Parathyroid adenoma (tissue), 2 donors: Measurements from ENCODE around the gene GRK7.

Source experiments
- H2AFZ ChIP-seq: fragments of 300-600 bp; sonication (generic); one replicate; pipeline ENCODE4 v1.7.0; 2017; ENCODE audit warnings: antibody characterized with exemption, mild to moderate bottlenecking
- H3K27ac ChIP-seq: fragments of 300-600 bp; sonication (generic); one replicate; pipeline ENCODE4 v1.7.0; 2017
- H3K27me3 ChIP-seq: fragments of 300-600 bp; sonication (generic); one replicate; pipeline ENCODE4 v1.7.0; 2017; ENCODE audit warnings: low read length; ENCODE audit not compliant: control insufficient read depth, insufficient read depth
- H3K36me3 ChIP-seq: fragments of 300-600 bp; sonication (generic); one replicate; pipeline ENCODE4 v1.7.0; 2017; ENCODE audit warnings: low read length; ENCODE audit not compliant: control insufficient read depth, insufficient read depth
- H3K4me1 ChIP-seq: fragments of 300-600 bp; sonication (generic); one replicate; pipeline ENCODE4 v1.7.0; 2017; ENCODE audit warnings: control low read depth
- H3K4me2 ChIP-seq: fragments of 300-600 bp; sonication (generic); one replicate; pipeline ENCODE4 v1.7.0; 2017; ENCODE audit warnings: low read length
- H3K4me3 ChIP-seq: fragments of 300-600 bp; sonication (generic); one replicate; pipeline ENCODE4 v1.7.0; 2017; ENCODE audit warnings: low read depth, low read length
- H3K79me2 ChIP-seq: fragments of 300-600 bp; sonication (generic); one replicate; pipeline ENCODE4 v1.7.0; 2017; ENCODE audit warnings: control low read depth
- H3K9ac ChIP-seq: fragments of 300-600 bp; sonication (generic); one replicate; pipeline ENCODE4 v1.7.0; 2017; ENCODE audit warnings: mild to moderate bottlenecking
- H3K9me3 ChIP-seq: fragments of 300-600 bp; sonication (generic); one replicate; pipeline ENCODE4 v1.7.0; 2017; ENCODE audit warnings: low read length; ENCODE audit not compliant: control insufficient read depth
- CTCF ChIP-seq: fragments of 300-600 bp; sonication (generic); IDR thresholded peaks from one replicate; pipeline ENCODE4 v1.7.0; 2017; ENCODE audit warnings: antibody characterized with exemption, mild to moderate bottlenecking
- donor health status: primary hyperparathyroidism.

GRK7 gene

DNA sequence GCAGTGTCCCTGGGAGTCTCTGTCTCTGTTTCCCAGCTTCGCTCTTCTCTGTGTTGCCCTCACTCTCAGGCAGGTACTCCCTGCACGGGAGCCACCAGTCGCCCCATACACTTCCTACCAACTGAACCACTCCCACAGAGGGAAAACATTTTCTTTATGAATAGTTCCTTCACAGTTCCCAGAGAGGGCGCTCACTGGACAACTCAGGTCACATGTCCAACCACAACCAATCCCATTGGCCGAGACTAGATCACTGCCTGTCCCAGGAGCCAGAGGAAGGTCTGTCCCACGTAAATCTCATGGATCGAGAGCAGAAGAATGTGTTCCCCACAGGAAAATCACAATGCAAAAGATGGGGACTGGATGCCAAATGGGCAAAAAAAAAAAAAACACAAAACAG lies 26.1 kb downstream of the GRK7 start:
- Histone ChIP-seq H3K9ac (no peak overlapping the region), H3K4me2 (no peak overlapping the region), H3K9me3 (no peaks in the 10 kb centered on the region), H2AFZ (no peak overlapping the region), H3K36me3 (no peaks in the 10 kb centered on the region), H3K27ac (no peak overlapping the region), H3K27me3 (no peaks in the 10 kb centered on the region), H3K79me2 (no peaks in the 10 kb centered on the region), H3K4me1 (no peaks in the 10 kb centered on the region), H3K4me3 (no peak overlapping the region)
- no peak for TF ChIP-seq CTCF

- no peak overlapping the region for H3K4me3 ChIP-seq
- no peaks in the 10 kb centered on the region for H3K9me3 ChIP-seq
- no peak for TF ChIP-seq CTCF
- H3K9ac ChIP-seq = no peak overlapping the region
- no peaks in the 10 kb centered on the region for H3K79me2 ChIP-seq
- H3K27ac ChIP-seq = no peak overlapping the region
- no peaks in the 10 kb centered on the region for H3K4me1 ChIP-seq
- H3K27me3 ChIP-seq = no peaks in the 10 kb centered on the region
- no peak overlapping the region for H2AFZ ChIP-seq
- no peaks in the 10 kb centered on the region for H3K36me3 ChIP-seq
- H3K4me2 ChIP-seq = no peak overlapping the region
These were observed 27.0 kb downstream of the GRK7 start for GRCh38 chr3:141790171-141790570.

- H3K79me2 ChIP-seq = no peaks in the 10 kb centered on the region
- no peak overlapping the region for H3K4me2 ChIP-seq
- H3K9ac ChIP-seq = no peak overlapping the region
- H3K36me3 ChIP-seq = no peaks in the 10 kb centered on the region
- no peak for TF ChIP-seq CTCF
- no peak overlapping the region for H3K4me3 ChIP-seq
- no peak overlapping the region for H2AFZ ChIP-seq
- H3K27ac ChIP-seq = no peak overlapping the region
- H3K4me1 ChIP-seq = no peaks in the 10 kb centered on the region
- no peaks in the 10 kb centered on the region for H3K27me3 ChIP-seq
- no peaks in the 10 kb centered on the region for H3K9me3 ChIP-seq
These were observed 29.3 kb downstream of the GRK7 start for GRCh38 chr3:141792495-141792894.

DNA sequence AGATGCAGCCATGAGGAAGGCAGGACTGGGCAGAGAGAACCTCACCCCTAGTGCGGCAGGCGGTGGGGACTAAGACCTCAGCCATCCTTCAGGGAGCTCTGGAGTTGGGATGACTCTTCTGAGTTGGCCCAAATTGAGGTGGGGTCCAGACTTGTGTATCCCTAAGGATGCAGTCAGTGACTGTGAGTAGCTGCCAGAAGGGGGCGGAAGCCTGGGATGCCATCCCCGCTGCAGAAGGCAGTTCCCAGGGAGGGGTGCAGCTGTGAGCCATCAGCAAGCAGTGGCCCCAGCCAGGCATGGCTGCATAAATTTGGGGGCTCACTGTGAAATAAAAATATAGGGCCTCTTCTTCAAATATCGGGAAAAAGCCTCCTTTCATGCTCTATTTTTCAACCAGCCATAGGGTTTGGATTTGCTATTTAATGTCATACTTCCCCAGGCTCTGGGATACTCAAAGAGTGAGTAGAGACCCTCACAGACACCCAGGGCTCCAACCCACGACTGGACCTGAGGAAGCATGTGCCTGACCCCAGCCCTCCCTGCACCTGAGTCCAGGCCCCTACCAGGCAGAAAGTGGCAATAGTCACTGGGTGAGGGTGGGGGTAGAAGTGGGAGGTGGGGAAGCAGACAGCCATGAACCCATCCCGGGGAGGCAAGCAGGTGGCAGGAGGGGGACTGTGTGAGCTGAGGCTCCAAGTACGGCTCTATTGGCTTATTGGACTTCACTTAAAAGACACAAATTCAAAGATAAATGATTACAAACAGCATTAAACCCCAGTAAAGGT lies 30.5 kb downstream of the GRK7 start:
- H3K4me3 ChIP-seq = no peak overlapping the region

More for the DNA sequence above, 30.5 kb downstream of the GRK7 start:
- Histone ChIP-seq H3K27me3 (no peaks in the 10 kb centered on the region), H3K4me2 (no peak overlapping the region), H3K9ac (no peak overlapping the region), H2AFZ (no peak overlapping the region), H3K27ac (no peak overlapping the region), H3K79me2 (no peaks in the 10 kb centered on the region), H3K36me3 (no peaks in the 10 kb centered on the region), H3K4me1 (no peaks in the 10 kb centered on the region), H3K9me3 (no peaks in the 10 kb centered on the region)
- TF ChIP-seq CTCF = no peak
